Neuronal stem cell (in vitro differentiated cells): ENCODE results near the gene PI4KA.
"Not testable (repeated sequence)": the region's sequence is repeated elsewhere in the genome, so short reads cannot be mapped to it uniquely, and the experiment has no call there.

ENCODE experiments used
- DNase-seq: peaks from one replicate; pipeline ENCODE4 v3.0.0-alpha.2; 2013; ENCODE audit warnings: low spot score
- H2AFZ ChIP-seq: one replicate; pipeline ENCODE4 v1.6.1; 2013; ENCODE audit warnings: mild to moderate bottlenecking, low read length, inconsistent platforms
- H2AK5ac ChIP-seq: 2 replicates; pipeline ENCODE4 v1.6.1; 2013; ENCODE audit warnings: low read depth, mild to moderate bottlenecking, inconsistent platforms, low read length, moderate library complexity, mixed read lengths
- H2BK120ac ChIP-seq: 2 replicates; pipeline ENCODE4 v1.6.1; 2013; ENCODE audit warnings: low read depth, mild to moderate bottlenecking, inconsistent platforms, low read length, moderate library complexity, mixed read lengths
- H2BK12ac ChIP-seq: one replicate; pipeline ENCODE4 v1.6.1; 2013; ENCODE audit warnings: low read length, inconsistent platforms
- H2BK15ac ChIP-seq: 2 replicates; pipeline ENCODE4 v1.6.1; 2013; ENCODE audit warnings: mild to moderate bottlenecking, low read length, inconsistent platforms, mixed read lengths
- H2BK5ac ChIP-seq: one replicate; pipeline ENCODE4 v1.6.1; 2013; ENCODE audit warnings: inconsistent platforms, mild to moderate bottlenecking, low read length, moderate library complexity
- H3K14ac ChIP-seq: one replicate; pipeline ENCODE4 v1.6.1; 2013; ENCODE audit warnings: low read length, inconsistent platforms
- H3K18ac ChIP-seq: 2 replicates; pipeline ENCODE4 v1.6.1; 2013; ENCODE audit warnings: low read length, inconsistent platforms
- H3K23ac ChIP-seq: 2 replicates; pipeline ENCODE4 v1.6.1; 2013; ENCODE audit warnings: low read depth, mild to moderate bottlenecking, mixed read lengths, low read length, inconsistent platforms; ENCODE audit not compliant: poor library complexity
- H3K27ac ChIP-seq: replicated peaks from 3 replicates; pipeline ENCODE4 v1.5.1; 2013; ENCODE audit warnings: low read length, inconsistent platforms
- H3K27me3 ChIP-seq, 3 experiments: 2 replicates each; pipeline ENCODE4 v1.6.1; 2013; ENCODE audit warnings: low read length in 3 of 3, mild to moderate bottlenecking in 2 of 3, inconsistent platforms in 1 of 3, low read depth in 1 of 3, mixed read lengths in 1 of 3, moderate library complexity in 1 of 3; ENCODE audit not compliant: control insufficient read depth in 3 of 3, insufficient read depth in 3 of 3
- H3K36me3 ChIP-seq, 2 donors: replicated peaks in 1 of 2; 2 replicates each; pipeline ENCODE4 v1.6.1; 2013; ENCODE audit warnings: low read length in 2 of 2; ENCODE audit not compliant: control insufficient read depth in 2 of 2, insufficient read depth in 2 of 2
- H3K4ac ChIP-seq: 2 replicates; pipeline ENCODE4 v1.6.1; 2013; ENCODE audit warnings: inconsistent platforms, mild to moderate bottlenecking, low read length, moderate library complexity
- H3K4me1 ChIP-seq, 2 donors: 1 replicate in 1 of 2; 2 replicates in 1 of 2; pipeline ENCODE4 v1.6.1; 2013; ENCODE audit warnings: low read length in 2 of 2, low read depth in 1 of 2; ENCODE audit not compliant: control insufficient read depth in 2 of 2, insufficient read depth in 1 of 2
- H3K4me2 ChIP-seq: one replicate; pipeline ENCODE4 v1.6.1; 2013; ENCODE audit warnings: mild to moderate bottlenecking, low read length, inconsistent platforms; ENCODE audit not compliant: insufficient read depth, poor library complexity, severe bottlenecking
- H3K4me3 ChIP-seq, 2 donors: 2 replicates each; pipeline ENCODE4 v1.5.1; 2013; ENCODE audit warnings: low read length in 2 of 2, mild to moderate bottlenecking in 2 of 2, inconsistent platforms in 1 of 2, moderate library complexity in 1 of 2
- H3K79me1 ChIP-seq: one replicate; pipeline ENCODE4 v1.6.1; 2013; ENCODE audit warnings: low read depth, mild to moderate bottlenecking, inconsistent platforms, low read length, moderate library complexity
- H3K9ac ChIP-seq: one replicate; pipeline ENCODE4 v1.6.1; 2013; ENCODE audit warnings: mild to moderate bottlenecking, low read depth, low read length, inconsistent platforms; ENCODE audit not compliant: poor library complexity
- H3K9me3 ChIP-seq, 2 donors: replicated peaks in 1 of 2; 2 replicates each; pipeline versions ENCODE3 to v1.6.1; 2013; ENCODE audit warnings: low read length in 2 of 2, mild to moderate bottlenecking in 2 of 2, inconsistent platforms in 1 of 2, low read depth in 1 of 2, mixed read lengths in 1 of 2, moderate library complexity in 1 of 2; ENCODE audit not compliant: control insufficient read depth in 2 of 2, insufficient read depth in 1 of 2
- H4K8ac ChIP-seq: one replicate; pipeline ENCODE4 v1.6.1; 2013; ENCODE audit warnings: low read depth, mild to moderate bottlenecking, inconsistent platforms, low read length, moderate library complexity
- H4K91ac ChIP-seq: one replicate; pipeline ENCODE4 v1.6.1; 2013; ENCODE audit warnings: low read length, low read depth, mild to moderate bottlenecking, inconsistent platforms; ENCODE audit not compliant: poor library complexity
- WGBS, 2 donors: extraction: QIAGEN DNeasy Blood & Tissue Kit; methylation state at CpG; one replicate each; pipeline ENCODE4 v1.1.7; 2013; ENCODE audit warnings: missing lambda C conversion rate in 2 of 2, mixed read lengths in 1 of 2; ENCODE audit not compliant: insufficient read length in 2 of 2, insufficient replicate concordance in 1 of 2; ENCODE audit errors: extremely low coverage in 2 of 2; 5-methylcytosine and 5-hydroxymethylcytosine counted together

PI4KA gene

GRCh38 chr22:20825624-20826023, 33.0 kb downstream of the PI4KA start:
- no peak overlapping the region for H3K14ac ChIP-seq
- H3K27me3 ChIP-seq, result no peaks in the 10 kb centered on the region
- no peak overlapping the region for H3K4me2 ChIP-seq
- no peak overlapping the region for H3K18ac ChIP-seq
- no peaks in the 10 kb centered on the region for H3K4me1 ChIP-seq
- H3K9ac ChIP-seq, result no peak overlapping the region
- H2BK12ac ChIP-seq, result no peak overlapping the region
- no peak overlapping the region for H2BK5ac ChIP-seq
- H2AK5ac ChIP-seq, result no peak overlapping the region
- no peak overlapping the region for H2BK15ac ChIP-seq
- H2BK120ac ChIP-seq, result no peak overlapping the region
- H3K4ac ChIP-seq, result no peak overlapping the region
- WGBS, 2 donors, result no CpG with 5 or more reads among the region's 6 CpGs
- H3K9me3 ChIP-seq, result peaks cover 0 to 4% of the 10 kb centered on the region in 2 donors
- no peak overlapping the region for H3K4me3 ChIP-seq
- H2AFZ ChIP-seq, result no peak overlapping the region
- no peak overlapping the region for H4K8ac ChIP-seq
- H3K36me3 ChIP-seq, result peaks cover 4 to 63% of the 10 kb centered on the region in 2 donors
- H3K27ac ChIP-seq, result no peak overlapping the region
- no peak for DNase-seq
- H3K79me1 ChIP-seq, result no peaks in the 10 kb centered on the region
- H4K91ac ChIP-seq, result no peak overlapping the region
- no peak overlapping the region for H3K23ac ChIP-seq

GRCh38 chr22:20825216-20825615, 33.4 kb downstream of the PI4KA start:
- not testable (repeated sequence) for H2BK5ac ChIP-seq, H3K18ac ChIP-seq, H2BK15ac ChIP-seq, H3K4me2 ChIP-seq, H3K4me3 ChIP-seq, H3K4me1 ChIP-seq, H2AK5ac ChIP-seq, H3K9me3 ChIP-seq, H3K14ac ChIP-seq, H3K23ac ChIP-seq, H4K8ac ChIP-seq, H3K27ac ChIP-seq, H2BK12ac ChIP-seq, H3K79me1 ChIP-seq, H2BK120ac ChIP-seq, H3K9ac ChIP-seq, DNase-seq, H3K27me3 ChIP-seq, H3K4ac ChIP-seq, H2AFZ ChIP-seq, H4K91ac ChIP-seq
- WGBS, 2 donors, result no CpG with 5 or more reads among the region's 4 CpGs
- H3K36me3 ChIP-seq, result peaks cover 5 to 63% of the 10 kb centered on the region in 2 donors

- Histone ChIP-seq H2AK5ac (no peak overlapping the region), H4K8ac (no peak overlapping the region), H3K9ac (no peak overlapping the region), H2AFZ (no peak overlapping the region), H3K4me3 (no peak overlapping the region), H3K23ac (no peak overlapping the region), H3K36me3 (peaks cover 6 to 66% of the 10 kb centered on the region in 2 donors), H3K79me1 (no peaks in the 10 kb centered on the region), H3K4me1 (no peaks in the 10 kb centered on the region), H2BK15ac (no peak overlapping the region), H3K4ac (no peak overlapping the region), H2BK12ac (no peak overlapping the region), H3K27me3 (no peaks in the 10 kb centered on the region), H3K4me2 (no peak overlapping the region), H3K18ac (no peak overlapping the region), H3K9me3 (no peaks in the 10 kb centered on the region), H3K27ac (no peak overlapping the region), H4K91ac (no peak overlapping the region), H2BK5ac (no peak overlapping the region), H3K14ac (no peak overlapping the region), H2BK120ac (no peak overlapping the region)
- WGBS, 2 donors, result no CpG with 5 or more reads among the region's 1 CpG
- DNase-seq, result no peak
Observed at GRCh38 chr22:20823264-20823663, 35.3 kb downstream of the PI4KA start.

- WGBS, 2 donors, result no CpG with 5 or more reads among the region's 5 CpGs
- H3K14ac ChIP-seq, result no peak overlapping the region
- H4K91ac ChIP-seq, result no peak overlapping the region
- no peak overlapping the region for H3K9ac ChIP-seq
- no peak overlapping the region for H3K4me3 ChIP-seq
- H4K8ac ChIP-seq, result no peak overlapping the region
- no peak overlapping the region for H3K27ac ChIP-seq
- H3K18ac ChIP-seq, result no peak overlapping the region
- H3K79me1 ChIP-seq, result no peaks in the 10 kb centered on the region
- no peak overlapping the region for H2AK5ac ChIP-seq
- no peaks in the 10 kb centered on the region for H3K9me3 ChIP-seq
- no peak overlapping the region for H2BK12ac ChIP-seq
- no peak for DNase-seq
- H2BK15ac ChIP-seq, result no peak overlapping the region
- H2AFZ ChIP-seq, result no peak overlapping the region
- no peak overlapping the region for H3K4me2 ChIP-seq
- H3K4me1 ChIP-seq, result no peaks in the 10 kb centered on the region
- no peak overlapping the region for H2BK5ac ChIP-seq
- no peak overlapping the region for H3K4ac ChIP-seq
- H3K23ac ChIP-seq, result no peak overlapping the region
- H3K27me3 ChIP-seq, result no peaks in the 10 kb centered on the region
- H2BK120ac ChIP-seq, result no peak overlapping the region
- peaks cover 6 to 70% of the 10 kb centered on the region in 2 donors for H3K36me3 ChIP-seq
Observed at GRCh38 chr22:20822240-20822639, 36.4 kb downstream of the PI4KA start.
